HG03045 (cell line): ENCODE data around the gene TET3.

Experiments
- ATAC-seq: cut with Tn5 transposase; IDR thresholded peaks from one replicate; pipeline ENCODE4 v1.9.1; 2021; ENCODE audit warnings: mild to moderate bottlenecking, moderate library complexity; ENCODE audit not compliant: unreplicated experiment

TET3 gene

DNA sequence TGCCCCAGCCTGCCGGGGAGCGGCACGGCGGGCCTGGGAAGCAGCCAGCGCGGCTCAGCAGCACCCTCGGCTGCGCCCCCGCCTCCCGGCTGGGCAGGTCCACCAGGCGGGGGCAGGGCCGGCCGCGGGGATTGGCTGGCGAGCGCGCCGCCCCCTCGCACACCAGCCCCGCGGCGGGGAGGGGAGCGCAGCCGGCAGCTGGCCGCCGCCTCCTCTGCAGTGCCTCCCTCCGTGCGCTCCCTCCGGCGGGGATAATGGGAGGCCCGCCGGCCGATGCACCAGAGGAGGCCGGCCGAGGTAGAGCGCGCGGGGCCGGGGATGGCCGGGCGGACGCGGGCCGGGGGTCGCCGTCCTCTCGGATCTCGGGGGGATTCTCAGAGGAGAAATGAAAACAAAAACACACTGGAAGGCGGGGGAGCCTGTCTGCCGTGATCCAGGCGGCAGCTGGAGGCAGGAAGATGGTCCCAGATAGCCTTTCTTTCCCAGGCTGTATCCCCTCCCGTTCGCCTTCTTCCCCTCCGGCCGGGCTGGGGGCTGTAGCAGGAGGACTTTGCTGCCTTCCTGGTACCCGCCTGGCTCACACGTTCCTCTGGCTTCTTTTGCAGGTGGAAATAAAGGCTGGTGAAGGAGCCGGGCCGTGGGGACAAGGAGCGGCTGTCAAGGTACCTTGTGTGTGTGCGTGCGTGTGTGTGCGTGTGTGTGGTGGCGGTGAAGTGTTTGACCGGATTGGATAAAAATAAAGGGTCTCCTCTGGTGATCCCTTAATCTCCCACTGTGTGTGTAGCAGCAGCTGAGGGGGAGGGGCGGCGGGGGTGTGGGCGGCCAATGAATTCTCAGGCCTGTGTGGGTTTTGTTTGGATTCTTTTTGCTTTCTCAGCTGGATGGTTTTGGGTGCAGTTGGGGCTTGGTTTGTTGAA, 18.1 kb downstream of the TET3 start:
- ATAC-seq = peak; percentile 87

DNA sequence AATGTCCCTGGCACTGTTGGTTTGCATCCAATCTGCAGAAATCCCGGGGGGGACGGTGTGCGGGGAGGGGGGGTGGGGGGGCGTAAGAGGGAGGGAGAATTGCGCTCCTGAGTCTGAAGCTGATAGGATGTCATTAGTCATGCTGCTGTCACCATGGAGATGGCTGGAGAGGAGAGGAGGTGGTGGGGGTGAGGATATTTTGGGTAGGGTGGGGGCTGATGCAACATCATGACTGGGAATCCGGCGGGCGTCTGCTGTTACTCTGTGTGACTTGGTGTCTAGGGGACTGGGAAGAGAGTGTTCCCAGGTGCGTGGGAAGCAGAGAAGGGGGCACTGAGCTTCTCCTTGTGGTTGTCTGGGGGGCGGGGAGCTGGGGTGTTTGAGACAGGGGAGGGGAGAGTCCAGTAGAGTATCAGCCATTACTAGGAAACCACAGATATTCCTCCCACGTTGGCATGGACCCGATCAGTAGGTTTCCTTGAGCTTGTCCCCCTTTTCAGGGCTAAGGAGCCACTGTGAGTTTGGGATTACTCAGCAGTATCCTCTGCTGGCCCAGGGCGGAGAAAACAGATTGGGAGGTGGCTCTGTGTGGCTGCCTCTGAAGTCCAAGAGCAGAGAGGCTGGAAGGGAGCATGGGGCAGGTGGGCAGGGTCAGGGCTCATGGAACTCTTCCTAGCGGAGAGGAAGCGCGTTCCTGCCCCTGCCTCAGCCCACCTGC, 18.9 kb downstream of the TET3 start:
- ATAC-seq = no peak

DNA sequence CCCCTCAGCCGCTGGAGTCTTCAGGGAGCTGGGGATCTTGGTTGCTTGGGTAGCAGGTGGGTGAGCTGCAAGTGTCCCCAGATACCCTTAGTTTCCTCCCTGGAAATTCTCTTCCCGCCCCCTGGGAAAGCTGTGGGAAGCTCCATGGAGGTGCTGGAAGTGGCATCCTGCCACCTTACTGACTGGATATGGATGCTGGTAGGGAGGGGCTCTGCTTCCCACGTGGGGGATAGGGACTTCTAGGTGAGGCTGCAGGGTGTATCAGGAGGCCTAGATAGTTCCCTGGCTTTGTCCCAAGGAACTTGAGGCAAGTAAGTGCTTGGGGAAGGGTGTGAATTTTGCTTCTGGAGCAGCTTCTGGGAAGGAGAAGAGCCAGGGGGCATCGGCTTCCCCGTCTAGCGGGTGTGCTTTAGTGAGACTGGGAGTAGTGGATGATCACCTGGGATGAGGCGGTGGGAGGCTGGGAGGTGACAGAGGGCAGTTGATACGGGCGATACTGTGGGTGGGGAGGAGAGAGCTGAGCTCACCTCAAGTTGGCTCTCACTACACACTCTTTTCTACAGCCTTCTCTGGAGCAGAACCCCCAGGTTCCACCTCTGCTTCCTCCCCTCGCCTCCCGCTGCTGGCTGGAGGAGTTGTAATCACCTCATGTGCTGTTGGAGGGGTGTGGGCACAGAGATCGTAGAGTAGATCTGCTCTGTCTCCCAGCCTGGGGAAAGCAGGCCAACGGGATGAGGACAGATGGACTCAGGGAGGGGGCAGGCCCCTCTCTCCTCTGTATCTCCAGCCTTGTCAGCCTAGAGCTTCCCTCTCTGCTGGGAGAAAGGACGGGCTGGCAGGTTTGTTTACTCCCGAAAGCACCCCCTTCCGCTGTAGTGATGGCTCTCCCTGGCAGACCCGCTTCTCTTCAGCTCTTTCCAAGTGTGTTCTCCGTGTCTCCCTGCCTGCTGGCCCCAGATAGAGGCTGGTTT, 19.8 kb downstream of the TET3 start:
- no peak for ATAC-seq

DNA sequence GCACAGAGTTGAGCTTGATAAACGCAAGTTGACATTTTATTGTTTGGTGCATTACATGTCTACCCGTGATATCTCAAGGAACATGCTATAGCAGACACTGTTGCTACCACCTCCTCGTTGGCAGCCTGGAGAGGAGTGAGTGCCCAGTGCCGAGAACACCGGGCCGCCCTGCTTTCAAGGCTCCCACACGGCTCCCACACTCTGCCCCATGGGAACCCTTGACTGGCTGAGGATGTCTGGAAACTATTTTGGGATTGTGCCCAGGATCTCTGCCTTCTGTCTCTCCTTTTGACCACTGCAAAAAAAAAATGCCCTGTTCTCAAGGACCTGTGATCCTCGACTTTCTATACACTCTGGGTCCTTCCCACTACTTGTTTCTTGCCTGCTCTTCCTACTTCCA, 21.1 kb downstream of the TET3 start:
- no peak for ATAC-seq

DNA sequence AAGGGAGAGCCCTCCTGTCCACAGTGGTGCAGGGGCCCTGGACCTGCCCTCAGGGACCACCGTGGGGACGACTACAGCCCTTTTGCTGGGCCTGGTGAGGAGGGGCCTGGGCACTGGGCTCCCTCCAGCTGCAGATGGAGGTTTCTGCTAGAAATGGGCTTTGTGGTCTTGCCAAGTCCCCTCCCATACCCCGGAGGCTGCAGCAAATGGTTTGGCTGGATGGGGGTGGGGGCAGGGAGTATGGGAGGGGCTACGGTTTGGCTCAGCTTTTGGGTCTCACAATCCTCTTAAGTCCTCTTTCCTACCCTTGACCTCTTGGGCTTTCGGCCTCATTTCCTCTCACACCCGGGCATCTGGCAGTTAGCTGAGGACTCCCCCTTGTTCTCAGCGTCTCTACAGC, 21.7 kb downstream of the TET3 start:
- ATAC-seq = no peak

DNA sequence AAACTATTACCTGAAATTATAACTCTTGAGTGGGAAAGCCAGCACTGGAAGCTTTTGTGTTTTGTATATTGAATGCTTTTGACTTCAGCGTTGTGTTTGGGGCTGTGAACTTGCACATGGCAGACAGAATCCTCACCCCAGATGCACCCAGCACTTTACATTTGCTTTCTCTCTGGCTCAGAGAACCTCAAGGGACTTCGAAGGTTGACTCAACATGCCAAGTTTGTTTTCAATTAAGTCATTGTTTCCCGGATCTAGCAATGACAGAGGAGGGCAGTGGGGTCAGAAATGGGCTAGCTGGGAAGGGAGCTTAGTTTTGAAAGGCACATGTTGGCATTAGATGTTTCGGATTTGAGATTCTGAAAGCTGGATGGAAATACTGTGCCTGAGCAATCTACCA, 22.4 kb downstream of the TET3 start:
- ATAC-seq = no peak

DNA sequence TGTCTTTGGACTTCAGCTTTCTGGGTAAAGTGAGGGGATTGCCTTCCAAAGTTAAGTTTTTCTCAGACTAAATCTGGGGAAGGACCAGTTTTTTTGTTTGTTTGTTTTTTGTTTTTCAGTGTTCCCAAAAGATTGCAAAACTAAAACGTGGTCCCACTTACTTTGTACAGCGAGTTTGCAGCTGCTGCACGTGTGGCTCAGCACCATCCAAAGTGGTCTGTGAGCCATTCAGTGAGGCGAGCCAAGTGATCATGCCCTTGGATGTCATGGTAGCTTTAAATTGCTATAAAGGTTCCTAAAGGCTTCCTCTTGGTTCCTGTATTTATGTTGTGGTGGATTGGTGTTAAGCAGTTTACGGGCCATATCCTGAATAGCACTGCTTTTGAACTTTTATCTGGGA, 23.0 kb downstream of the TET3 start:
- no peak for ATAC-seq

DNA sequence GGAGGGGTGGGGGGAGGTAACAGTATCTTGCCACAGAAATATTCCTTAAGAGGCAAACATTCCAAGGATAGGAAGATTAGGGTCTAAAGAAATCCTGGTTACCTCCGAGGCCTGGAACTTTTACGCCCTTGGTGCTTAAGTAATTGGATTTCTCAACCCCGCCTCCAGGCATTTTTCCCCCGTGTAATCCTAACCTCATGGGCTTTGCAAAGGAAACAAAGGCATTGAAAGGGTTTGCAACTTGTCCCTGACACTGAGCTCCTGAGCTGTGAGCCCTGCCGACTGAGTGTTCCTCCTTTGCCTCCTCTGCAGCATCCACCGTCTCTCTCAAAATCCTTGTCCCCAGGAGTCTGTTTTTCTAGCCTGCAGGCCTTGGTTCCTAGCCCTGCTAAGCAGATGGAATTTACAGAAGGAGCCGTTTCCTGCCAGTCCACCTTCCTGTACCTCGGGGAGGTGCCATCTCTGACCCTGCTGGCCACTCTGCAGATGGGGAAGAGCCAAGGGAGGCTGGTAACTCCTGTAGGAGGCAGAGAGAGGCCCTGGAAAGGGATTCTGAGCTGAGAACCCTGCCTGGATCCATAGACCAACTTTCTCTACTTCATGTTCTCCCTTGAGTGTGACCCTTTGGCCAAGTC, 24.2 kb downstream of the TET3 start:
- no peak for ATAC-seq

DNA sequence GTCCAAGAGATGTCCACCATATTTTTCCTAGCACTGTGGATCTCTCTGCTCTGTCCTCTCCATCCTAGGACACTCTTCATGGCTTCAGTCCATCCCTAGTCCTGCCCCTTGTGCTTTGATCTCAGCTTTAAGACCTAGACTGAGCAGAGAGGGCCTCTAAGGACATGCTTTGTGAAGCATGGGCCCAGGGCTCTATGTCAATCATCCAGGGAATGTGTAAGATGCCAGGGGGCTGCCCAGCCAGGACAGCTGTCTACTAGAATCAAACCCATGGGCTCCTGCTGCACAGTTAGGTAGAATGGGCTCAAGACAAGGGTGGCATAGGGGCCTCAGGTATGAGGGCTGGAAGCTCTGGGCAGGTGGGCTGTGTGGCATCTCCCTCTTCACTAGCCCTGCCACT, 24.9 kb downstream of the TET3 start:
- ATAC-seq = no peak

DNA sequence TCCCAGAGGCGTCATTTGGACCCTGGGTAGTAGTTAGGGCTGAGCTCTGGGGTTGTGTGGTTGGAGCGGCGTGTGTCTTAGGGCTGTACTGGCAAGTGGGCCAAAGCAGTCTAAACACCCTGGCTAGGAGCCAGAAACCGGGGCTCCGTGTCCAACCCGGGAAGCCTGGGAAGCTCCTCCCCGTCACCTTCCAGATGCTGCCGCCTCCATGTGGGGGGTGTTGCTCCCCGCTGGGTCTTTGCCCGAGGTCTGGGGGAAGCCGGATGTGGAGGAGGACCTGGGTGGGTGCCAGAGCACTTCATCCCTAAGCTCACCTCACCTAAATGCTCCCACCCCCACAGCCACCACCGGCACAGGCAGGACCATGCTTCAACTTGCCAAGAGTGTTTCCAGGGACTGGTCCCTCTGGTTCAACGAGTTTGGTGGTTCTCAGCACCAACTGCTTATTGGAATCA, 25.4 kb downstream of the TET3 start:
- no peak for ATAC-seq

DNA sequence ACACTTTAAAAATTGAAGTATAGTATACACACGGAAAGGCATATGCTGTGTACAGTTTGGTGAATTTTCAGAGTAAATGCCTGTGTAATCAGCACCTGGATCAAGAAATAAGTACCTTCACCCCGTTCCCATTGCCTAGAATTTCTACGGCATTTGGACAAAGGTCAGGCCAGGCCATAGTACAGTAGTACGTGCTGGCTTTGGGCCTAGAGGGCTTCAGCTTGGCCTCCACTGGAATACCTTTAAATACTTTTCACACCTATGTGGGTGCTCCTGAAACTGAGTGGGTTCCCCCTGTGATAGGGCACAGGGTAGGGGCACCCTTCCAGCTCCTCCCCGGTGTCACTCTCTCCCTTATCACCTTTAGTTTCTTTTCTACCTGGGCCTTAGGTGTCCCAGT, 26.5 kb downstream of the TET3 start:
- no peak for ATAC-seq

DNA sequence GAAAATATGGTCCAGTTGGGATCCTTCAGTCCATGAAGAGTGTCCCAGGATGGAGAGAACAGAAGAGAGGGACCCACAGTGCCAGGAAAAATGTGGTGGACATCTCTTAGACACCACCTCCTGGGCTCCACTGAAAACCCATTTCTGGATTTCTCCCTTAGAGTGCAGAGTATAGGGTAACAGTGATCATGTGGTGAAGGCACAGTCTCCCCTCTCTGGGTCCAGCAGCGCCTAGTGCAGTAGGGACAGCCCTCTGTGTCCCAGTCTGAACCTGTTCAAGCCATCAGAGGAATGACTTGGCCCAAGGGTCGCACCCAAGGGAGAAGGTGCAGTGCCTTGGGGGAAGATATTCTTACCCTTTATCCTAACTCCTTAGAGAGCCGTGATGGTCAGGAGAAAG, 30.1 kb downstream of the TET3 start:
- no peak for ATAC-seq

DNA sequence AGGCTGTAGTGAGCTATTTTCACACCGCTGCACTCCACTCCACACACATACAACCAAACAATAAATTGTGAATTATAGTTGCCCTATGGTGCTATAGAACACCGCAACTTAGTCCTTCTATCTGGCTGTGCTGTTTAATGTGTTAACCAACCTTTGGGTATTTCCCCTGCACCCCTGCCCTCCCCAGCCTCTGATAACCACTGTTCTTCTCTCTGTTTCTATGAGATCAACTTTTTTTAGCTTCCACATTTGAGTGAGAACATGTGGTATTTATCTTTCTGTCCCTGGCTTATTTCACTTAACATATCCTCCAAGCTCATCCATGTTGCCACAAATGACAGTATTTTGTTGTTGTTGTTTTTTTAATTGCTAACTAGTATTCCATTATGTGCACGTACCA, 32.5 kb downstream of the TET3 start:
- ATAC-seq = peak; percentile 44

DNA sequence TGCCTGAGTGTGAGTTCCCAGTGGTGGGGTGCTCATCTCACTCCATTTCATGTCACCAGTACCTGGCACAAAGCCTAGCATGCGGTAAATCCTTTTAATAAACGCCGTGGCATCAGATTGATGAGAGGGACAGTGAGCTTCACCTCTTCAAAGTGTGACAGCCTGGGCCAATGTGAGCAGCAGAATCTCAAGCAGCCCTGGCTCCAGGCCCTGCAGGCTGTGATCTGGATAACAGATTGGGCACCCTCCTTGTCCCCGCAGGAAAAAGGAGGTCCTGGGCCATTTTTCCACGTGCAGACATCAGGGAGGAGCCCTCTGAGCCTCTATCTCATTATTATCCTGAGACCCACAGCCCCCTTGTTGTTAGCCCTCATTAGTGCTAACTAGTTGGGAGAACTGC, 34.8 kb downstream of the TET3 start:
- ATAC-seq = no peak

DNA sequence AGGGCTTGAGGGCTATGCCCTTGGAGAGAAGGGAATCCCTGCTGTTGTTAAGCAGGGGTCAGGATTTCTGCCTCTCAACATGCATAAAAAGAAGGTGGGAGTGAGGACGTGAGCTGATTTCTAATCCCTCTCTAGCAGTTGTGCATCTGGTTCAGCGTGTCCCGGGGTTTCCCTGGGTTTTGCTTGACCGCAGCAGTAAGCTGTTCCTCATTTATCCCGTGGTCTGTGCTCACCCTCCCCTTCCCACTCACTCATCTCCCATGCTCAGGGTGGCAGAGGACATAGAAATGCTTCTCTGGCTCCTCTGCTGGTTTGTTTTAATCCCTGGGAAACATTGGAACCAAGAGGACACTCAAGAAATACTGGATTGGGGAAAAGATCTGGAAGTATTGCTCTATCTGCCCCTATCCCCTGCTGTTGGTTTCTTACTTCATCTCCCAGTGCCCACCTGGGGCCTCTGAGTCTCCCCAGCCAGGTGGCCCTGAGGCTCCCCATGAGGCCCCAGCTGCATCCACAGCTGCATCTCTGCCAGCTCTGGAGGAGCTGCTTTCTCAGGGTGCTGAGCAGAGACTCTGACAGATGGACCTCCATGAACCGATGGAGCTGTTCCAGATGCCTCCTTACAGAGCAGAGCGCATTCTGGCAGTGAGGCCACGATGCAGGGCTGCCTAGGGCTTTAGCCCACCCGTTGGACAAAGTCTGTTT, 36.1 kb downstream of the TET3 start:
- ATAC-seq = peak; percentile 50

DNA sequence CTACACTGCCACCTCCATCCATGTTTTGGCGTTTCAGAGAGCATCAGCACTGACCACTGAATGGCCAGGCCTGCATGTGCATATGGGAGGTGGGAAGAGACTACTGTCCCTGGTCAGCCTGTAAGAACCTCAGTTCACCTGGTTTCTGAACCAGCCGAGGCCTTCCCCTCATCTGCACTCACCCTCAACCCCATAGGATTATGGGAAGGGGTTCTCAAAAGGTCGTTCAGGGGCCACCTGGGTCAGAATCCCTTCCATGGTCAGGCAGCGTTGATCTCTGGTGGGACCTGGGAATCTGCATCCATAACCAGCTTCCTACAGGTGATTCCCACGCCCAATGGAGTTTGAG, 36.7 kb downstream of the TET3 start:
- ATAC-seq = no peak

DNA sequence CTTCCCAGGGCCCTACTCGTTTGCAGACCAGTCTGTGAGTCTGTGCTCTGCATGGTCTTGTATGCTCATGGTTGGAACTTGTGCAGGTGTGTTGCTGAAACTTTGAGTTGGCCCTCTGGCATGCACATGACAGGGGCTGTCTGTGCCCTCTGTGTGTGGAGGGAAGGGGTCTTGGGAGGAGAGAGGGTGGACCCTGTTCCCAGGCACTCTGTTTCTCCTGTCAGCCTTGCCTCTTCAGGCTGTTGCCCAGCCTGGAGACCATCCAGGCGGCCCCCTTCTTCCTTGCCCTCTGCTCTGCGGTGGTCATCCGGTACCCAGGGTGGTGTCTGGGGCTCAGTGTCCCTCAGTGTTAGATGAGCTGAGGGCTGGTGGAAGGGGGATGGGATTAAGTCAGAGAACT, 39.5 kb downstream of the TET3 start:
- ATAC-seq = no peak

DNA sequence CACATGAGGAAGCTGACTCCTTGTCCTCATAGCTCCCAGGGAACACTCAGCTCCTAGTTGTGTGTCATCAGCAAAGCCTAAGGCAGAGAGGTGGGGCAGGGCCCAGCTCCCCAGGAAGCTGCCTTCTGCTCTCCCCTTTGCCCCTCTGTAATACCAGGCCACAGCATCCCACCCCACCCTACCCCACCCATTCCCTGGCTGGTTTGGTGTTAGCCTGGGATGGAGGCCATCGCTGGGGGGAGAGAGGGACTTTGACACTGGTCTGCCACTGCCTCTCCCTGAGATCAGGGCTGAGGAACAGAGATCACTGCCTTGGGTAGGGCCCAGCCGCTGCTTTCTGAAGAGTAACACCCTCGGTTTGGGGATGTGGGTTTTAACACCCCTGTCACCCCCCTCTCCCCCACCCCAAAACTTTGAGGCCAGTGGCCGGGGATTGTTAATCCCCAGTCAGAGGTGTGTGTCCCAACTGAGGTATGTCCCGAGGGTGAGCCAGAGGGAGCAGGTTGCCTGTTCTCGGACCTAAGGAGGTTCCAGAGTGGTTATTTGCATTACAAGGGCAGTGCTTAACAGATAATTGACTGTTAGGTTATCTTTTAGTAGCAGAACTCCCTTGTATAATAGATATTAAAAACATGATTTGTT, 41.4 kb downstream of the TET3 start:
- ATAC-seq = no peak

DNA sequence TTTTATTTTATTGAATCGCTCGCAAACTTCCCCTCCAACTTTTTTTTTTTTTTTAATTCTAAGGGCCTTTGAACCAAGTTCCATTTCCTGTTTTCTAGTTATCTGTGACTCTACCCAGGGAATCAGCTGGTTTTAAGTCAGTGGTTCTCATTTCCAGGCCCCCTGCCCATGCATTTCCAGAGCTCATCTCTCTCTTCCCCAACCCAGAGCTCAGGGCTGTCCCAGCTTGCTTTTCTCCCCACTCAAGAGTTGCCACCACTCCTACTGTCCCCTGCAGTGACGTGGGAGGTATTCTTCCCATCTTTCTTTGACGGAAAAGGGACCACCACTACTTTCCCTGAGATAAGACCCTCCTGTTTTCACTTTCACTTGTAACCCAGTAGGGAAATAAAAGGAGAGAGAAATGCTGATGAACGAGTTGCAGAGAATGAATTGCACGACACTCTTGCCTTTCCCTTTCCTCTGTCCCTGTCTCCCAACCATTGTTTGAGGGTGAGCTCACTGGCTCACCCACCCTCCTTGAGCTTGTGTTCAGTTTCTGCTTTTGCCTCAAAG, 42.1 kb downstream of the TET3 start:
- no peak for ATAC-seq
